ENCODE results near the gene POMC. TPM values are rescaled to one million over a fixed set of nuclear protein-coding genes. Genes with fewer than 3 reads are reported as not detected.

POMC gene
- total and polyA plus RNA-seq, 2 of the 8 experiments (the other 6 are each of a cell fraction or from before 2014, with no cell fraction given): 1.7 to 4.7 TPM

- peak in 1 of 2 experiments; percentile 54 for DNase-seq (ENCODE audit: low read depth in 1 of 2, low spot score in 2 of 2)
- H2BK15ac ChIP-seq (ENCODE audit: low read length): no peak overlapping the region
- no peak overlapping the region for H3K4me2 ChIP-seq (ENCODE audit: insufficient read depth in 1 of 2, low read depth in 2 of 2, low read length in 2 of 2)
- H2BK12ac ChIP-seq (ENCODE audit: low read depth, low read length): no peak overlapping the region
- no peak overlapping the region; the same call in 1 of the 2 replicates for H4K8ac ChIP-seq (ENCODE audit: extremely low read depth, insufficient read depth, low read length)
- H3K36me3 ChIP-seq (ENCODE audit: control insufficient read depth in 2 of 4, insufficient read depth in 4 of 4, low read length in 3 of 4): no peaks in the 10 kb centered on the region
- H3K27ac ChIP-seq (ENCODE audit: low read depth, low read length): no peak overlapping the region
- POLR2A ChIA-PET (ENCODE audit: partially characterized antibody): no interaction called here
- H3K4me3 ChIP-seq (ENCODE audit: extremely low read depth in 1 of 4, insufficient read depth in 2 of 4, low read depth in 3 of 4, low read length in 4 of 4): no peak overlapping the region
- H3K79me2 ChIP-seq (ENCODE audit: control insufficient read depth in 1 of 2, insufficient read depth in 2 of 2, low read length in 2 of 2): no peaks in the 10 kb centered on the region
- H3K9ac ChIP-seq (replicated peaks in 1 of 4; ENCODE audit: extremely low read depth in 1 of 4, low read depth in 3 of 4, low read length in 3 of 4): no peak overlapping the region
- peaks cover 0 to 11% (median 0%) of the 10 kb centered on the region in 4 experiments; a peak in 3 of 7 replicates for H3K4me1 ChIP-seq (replicated peaks in 1 of 4; ENCODE audit: control insufficient read depth in 3 of 4, insufficient read depth in 4 of 4, low read length in 3 of 4)
- no peak overlapping the region for H3K18ac ChIP-seq (ENCODE audit: extremely low read depth, low read length)
- no peaks in the 10 kb centered on the region for H3K23me2 ChIP-seq (ENCODE audit: low read depth, low read length)
- no peak overlapping the region for H2BK120ac ChIP-seq (replicated peaks; ENCODE audit: low read depth, low read length)
- no peak for FAIRE-seq
- no peak overlapping the region for H3K56ac ChIP-seq (replicated peaks; ENCODE audit: insufficient read length, low read depth, low read length)
- H4K5ac ChIP-seq (ENCODE audit: insufficient read length, low read depth, low read length): no peak overlapping the region
- no peaks in the 10 kb centered on the region; the same call in 1 of the 2 replicates for H3K79me1 ChIP-seq (ENCODE audit: low read depth, low read length)
- WGBS, 2 experiments (ENCODE audit: extremely low coverage in 1 of 2, insufficient coverage in 1 of 2, insufficient read length in 1 of 2, insufficient replicate concordance in 2 of 2, low coverage in 1 of 2, low lambda C conversion rate in 2 of 2, missing lambda C conversion rate in 1 of 2): 54% methylated on average over 8 of the region's 8 CpGs; no CpG with 5 or more reads in 1 of the 2 experiments
- no peak overlapping the region for H2AFZ ChIP-seq (ENCODE audit: low read length)
- H3K14ac ChIP-seq (ENCODE audit: insufficient read length): no peak overlapping the region
- H2AK5ac ChIP-seq (ENCODE audit: low read depth, low read length): no peak overlapping the region
- TF ChIP-seq, protein P1, sequence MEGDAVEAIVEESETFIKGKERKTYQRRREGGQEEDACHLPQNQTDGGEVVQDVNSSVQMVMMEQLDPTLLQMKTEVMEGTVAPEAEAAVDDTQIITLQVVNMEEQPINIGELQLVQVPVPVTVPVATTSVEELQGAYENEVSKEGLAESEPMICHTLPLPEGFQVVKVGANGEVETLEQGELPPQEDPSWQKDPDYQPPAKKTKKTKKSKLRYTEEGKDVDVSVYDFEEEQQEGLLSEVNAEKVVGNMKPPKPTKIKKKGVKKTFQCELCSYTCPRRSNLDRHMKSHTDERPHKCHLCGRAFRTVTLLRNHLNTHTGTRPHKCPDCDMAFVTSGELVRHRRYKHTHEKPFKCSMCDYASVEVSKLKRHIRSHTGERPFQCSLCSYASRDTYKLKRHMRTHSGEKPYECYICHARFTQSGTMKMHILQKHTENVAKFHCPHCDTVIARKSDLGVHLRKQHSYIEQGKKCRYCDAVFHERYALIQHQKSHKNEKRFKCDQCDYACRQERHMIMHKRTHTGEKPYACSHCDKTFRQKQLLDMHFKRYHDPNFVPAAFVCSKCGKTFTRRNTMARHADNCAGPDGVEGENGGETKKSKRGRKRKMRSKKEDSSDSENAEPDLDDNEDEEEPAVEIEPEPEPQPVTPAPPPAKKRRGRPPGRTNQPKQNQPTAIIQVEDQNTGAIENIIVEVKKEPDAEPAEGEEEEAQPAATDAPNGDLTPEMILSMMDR (IDR thresholded peaks at IDR 0.05; ENCODE audit: control extremely low read depth in 1 of 3, insufficient read depth in 1 of 3, low read depth in 1 of 3, low read length in 3 of 3): peak; percentile 3 to 36 (median 24); a peak in 2 of 4 replicates
- TF ChIP-seq RNF2 (IDR thresholded peaks at IDR 0.05; ENCODE audit: borderline replicate concordance, low read depth, low read length, missing control alignments, poor library complexity, severe bottlenecking): no peak
- H4K20me1 ChIP-seq (replicated peaks in 1 of 2; ENCODE audit: control insufficient read depth in 1 of 2, insufficient read depth in 2 of 2, low read length in 2 of 2): no peaks in the 10 kb centered on the region
- H3K9me3 ChIP-seq (ENCODE audit: insufficient read depth in 2 of 2, low read depth in 1 of 2, low read length in 1 of 2): no peaks in the 10 kb centered on the region
- no peak overlapping the region for H3K4ac ChIP-seq (replicated peaks; ENCODE audit: insufficient read length, low read depth, low read length)
- no peak overlapping the region for H4K91ac ChIP-seq (replicated peaks; ENCODE audit: insufficient read length, low read length)
- H3K23ac ChIP-seq (ENCODE audit: insufficient read length): no peak overlapping the region
- no peaks in the 10 kb centered on the region for H3K27me3 ChIP-seq (replicated peaks in 1 of 4; ENCODE audit: control insufficient read depth in 3 of 4, extremely low read depth in 1 of 4, insufficient read depth in 3 of 4, low read length in 3 of 4)
- no peak overlapping the region for H2BK20ac ChIP-seq (ENCODE audit: low read length)
- H2BK5ac ChIP-seq (ENCODE audit: low read depth, low read length): no peak overlapping the region
- CTCF ChIA-PET (ENCODE audit: partially characterized antibody): interaction anchor here (1.0 to 1.5 kb wide), 5 partner anchors 12 to 185 kb away, joined by 3 to 4 read pairs (median 4); no protein-coding TSS in a partner anchor
Measured at GRCh38 chr2:25159949-25160348, 8.4 kb downstream of the POMC start.
